Heart left ventricle (tissue), 13 donors: ENCODE results near the gene MSL1.

Experiments
- POLR2A ChIP-seq, 2 donors: fragments of 450-650 bp; IDR thresholded peaks; one replicate each; pipeline ENCODE4 v1.6.1; 2017; ENCODE audit warnings: antibody characterized with exemption in 2 of 2, mild to moderate bottlenecking in 2 of 2, moderate library complexity in 2 of 2
- TF ChIP-seq, protein P1 (sequence below), 12 donors: fragments of 200-600 bp; sonication (generic) in 4 of 12; IDR thresholded peaks; one replicate each; pipeline versions ENCODE4 v1.5.0 to v1.8.0; 2018 to 2022; ENCODE audit warnings: antibody characterized with exemption in 12 of 12, mild to moderate bottlenecking in 5 of 12
- donor health status: ischemic (EF 13 %, LVEDD 7.1; RV severe dilation, severe dysfunction).
- donor health status: DM: no; HTN: yes; CAD: no.
- donor health status: DM: no; HTN: no; CAD: no.
- donor health status: ischemic (EF 25% LVEDD 6.9; RV normal size, moderate dysfunction).
- donor health status: ischemic (EF 25% LVEDD 5.7; RV mildly dilated, moderate dysfunction).
- donor health status: ischemic (EF 35%, LVEDD 5.7; RV mildly dilated, moderate dysfunction).
- donor health status: nonischemic (EF 11% LVEDD 7.7; RV severe dilation, severe dysfunction).
- donor health status: DM: yes; HTN: yes; CAD: no.
- donor health status: PGD.
- donor health status: ischemic (EF 29% LVEDD 5.4; RV normal size, mild dysfunction).
- donor health status: nonischemic (EF 23%, LVEDD 6.1; RV moderate dilation, normal function).

- TF ChIP-seq, protein P1, sequence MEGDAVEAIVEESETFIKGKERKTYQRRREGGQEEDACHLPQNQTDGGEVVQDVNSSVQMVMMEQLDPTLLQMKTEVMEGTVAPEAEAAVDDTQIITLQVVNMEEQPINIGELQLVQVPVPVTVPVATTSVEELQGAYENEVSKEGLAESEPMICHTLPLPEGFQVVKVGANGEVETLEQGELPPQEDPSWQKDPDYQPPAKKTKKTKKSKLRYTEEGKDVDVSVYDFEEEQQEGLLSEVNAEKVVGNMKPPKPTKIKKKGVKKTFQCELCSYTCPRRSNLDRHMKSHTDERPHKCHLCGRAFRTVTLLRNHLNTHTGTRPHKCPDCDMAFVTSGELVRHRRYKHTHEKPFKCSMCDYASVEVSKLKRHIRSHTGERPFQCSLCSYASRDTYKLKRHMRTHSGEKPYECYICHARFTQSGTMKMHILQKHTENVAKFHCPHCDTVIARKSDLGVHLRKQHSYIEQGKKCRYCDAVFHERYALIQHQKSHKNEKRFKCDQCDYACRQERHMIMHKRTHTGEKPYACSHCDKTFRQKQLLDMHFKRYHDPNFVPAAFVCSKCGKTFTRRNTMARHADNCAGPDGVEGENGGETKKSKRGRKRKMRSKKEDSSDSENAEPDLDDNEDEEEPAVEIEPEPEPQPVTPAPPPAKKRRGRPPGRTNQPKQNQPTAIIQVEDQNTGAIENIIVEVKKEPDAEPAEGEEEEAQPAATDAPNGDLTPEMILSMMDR (IDR thresholded peaks at IDR 0.05): no peak
- TF ChIP-seq POLR2A (IDR thresholded peaks at IDR 0.05): no peak
Measured at GRCh38 chr17:40175928-40176753, 54.4 kb downstream of the MSL1 start.
